Measurements from ENCODE around the gene TDRD12.
"Not testable (repeated sequence)": the region's sequence is repeated elsewhere in the genome, so short reads cannot be mapped to it uniquely, and the experiment has no call there.

Gene TDRD12

DNA sequence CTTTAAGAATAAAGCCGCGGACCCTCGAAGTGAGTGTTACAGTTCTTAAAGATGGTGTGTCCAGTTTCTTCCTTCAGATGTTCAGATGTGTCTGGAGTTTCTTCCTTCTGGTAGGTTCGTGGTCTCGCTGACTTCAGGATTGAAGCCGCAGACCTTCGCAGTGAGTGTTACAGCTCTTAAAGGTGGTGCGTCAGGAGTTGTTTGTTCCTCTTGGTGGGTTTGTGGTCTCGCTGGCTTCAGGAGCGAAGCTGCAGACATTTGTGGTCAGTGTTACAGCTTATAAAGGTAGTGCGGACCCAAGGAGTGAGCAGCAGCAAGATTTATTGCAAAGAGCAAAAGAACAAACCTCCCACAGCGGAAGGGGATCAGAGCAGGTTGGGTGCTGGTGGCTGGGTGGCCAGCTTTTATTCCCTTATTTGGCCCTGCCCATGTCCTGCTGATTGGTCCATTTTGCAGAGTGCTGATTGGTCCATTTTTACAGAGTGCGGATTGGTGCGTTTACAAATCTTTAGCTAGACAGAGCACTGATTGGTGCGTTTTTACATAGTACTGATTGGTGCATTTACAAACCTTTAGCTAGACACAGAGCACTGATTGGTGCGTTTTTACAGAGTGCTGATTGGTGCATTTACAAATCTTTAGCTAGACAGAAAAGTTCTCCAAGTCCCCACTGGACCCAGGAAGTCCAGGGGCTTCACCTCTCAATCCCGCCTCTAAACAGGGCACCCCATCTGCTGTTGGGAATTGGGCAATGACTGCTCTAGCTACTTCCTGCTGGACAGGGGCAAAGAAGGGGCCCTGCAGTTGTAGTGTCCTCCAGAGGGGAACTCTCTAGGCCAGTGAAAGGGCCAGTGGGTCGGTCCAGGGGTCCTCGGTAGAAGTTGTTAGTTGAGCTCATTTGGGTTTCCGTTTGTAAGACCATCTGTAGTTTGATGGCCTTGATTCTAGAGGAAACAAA, 26.1 kb upstream of the TDRD12 start:
- not testable (repeated sequence) for FAIRE-seq

DNA sequence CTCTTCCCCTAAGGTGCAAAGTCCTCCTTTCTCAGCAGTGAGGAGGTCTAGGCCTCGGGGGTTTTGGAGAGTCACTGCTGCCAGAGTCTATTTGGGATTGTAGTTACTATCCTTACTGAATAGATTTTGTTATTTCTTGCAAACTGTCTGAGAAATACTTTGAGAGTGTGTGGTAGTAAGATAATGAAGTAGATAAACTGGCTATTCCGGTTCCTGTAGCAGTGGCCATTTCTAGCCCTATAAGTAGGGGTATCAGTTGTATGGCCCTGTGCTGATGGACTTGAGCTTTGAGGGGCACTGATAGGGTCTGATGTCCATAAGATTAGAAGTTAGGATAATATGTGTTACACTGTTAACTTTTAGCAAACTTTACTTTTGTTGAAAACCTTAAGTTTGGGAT, 25.3 kb upstream of the TDRD12 start:
- FAIRE-seq = not testable (repeated sequence)

DNA sequence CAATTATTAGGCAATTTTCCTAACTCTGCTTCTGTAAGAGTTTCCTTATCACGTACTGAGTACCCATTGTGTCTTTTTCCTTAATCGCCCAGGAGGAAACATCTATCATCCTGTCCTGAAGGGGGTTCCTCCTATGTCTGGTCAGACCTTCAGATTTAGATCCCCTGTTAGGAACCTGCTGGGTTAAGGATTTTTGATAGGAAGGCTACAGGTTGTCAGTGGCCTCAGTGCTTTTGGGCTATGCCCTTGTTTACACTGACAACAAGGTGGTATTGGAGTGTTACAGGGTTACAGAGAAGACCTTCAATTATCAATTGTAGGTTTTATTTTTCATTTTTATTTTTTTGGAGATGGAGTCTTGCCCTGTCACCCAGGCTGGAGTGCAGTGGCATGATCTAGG, 24.7 kb upstream of the TDRD12 start:
- FAIRE-seq = not testable (repeated sequence)

DNA sequence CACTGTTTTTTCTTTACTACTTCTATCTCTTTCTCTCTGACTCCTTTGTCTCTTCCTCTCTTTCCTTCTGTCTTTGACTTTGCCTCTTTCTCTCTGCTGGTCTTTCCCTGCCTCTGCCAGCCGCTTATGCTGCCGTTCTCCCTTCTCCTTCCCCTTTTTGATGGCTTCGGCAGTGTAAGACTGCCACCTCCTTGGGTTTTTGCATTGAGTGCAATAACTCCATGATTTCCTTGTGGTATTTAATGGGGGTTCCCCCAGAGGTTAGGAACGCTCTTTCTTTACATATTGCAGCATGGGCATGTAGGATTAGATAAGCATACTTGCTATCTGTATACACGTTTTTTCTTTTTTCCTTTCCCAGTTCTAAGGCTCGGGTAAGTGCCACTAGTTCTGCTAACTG, 24.1 kb upstream of the TDRD12 start:
- not testable (repeated sequence) for FAIRE-seq

DNA sequence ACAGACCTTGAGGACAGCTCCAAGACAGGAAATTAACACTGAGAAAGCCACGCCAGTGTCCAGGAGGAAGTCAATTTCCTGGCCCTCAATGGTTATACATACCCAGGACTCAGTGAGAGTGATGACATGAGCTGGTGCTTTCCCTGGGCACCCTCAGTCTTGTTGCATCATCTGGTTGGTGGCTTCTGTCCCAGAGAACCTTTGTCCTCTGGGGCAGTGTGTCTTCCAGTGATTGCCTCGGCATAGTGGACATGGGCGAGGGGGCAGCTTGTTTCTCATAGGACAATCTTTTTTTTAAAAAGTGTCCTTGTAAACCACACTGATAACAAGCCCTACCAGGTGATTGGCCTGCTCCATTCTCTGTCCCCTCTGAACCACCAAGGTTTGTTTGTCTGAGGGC, 22.8 kb upstream of the TDRD12 start:
- not testable (repeated sequence) for FAIRE-seq

DNA sequence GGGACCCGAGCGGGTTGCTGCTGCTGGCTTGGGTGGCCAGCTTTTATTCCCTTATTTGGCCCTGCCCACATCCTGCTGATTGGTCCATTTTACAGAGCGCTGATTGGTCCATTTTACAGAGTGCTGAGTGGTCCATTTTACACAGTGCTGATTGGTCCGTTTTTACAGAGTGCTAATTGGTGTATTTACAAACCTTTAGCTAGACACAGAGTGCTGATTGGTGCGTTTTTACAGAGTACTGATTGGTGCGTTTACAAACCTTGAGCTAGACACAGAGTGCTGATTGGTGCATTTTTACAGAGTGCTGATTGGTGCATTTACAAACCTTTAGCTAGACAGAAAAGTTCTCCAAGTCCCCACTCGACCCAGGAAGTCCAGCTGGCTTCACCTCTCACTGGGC, 19.4 kb upstream of the TDRD12 start:
- FAIRE-seq = not testable (repeated sequence)

DNA sequence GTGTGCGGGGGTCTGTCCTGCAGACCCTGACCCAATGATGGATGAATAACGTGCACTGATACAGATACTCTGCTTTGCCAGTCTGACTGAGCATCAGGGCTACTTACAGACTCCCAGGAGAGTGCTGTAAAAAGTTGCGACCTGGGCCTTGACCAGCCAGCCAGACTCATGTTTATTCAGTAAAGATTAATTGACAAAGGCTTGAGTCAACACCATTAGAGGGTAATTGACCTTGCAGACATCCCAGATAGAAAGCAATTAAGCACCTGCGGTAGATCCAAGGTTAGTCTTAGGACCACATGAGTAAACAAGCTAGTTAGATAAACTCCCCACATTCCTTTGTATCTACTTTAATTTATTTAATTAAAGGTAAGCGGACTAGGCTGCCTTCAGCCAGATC, 17.6 kb upstream of the TDRD12 start:
- no peak for FAIRE-seq

DNA sequence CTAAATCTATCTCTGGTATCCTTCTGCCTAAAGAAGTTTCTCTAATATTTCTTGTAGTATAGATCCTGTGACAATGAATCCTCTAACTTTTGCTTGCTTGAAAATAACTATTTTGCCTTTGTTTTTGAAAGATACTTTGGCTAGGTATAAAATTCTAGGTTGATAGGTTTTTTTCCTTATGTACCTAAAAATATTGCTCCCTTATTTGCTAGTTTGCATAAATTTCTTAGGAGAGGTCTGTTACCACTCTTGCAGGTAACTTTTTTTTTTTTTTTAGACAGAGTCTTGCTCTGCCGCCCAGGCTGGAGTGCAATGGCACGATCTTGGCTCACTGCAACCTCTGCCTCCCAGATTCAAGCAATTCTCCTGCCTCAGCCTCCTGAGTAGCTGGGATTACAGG, 15.6 kb upstream of the TDRD12 start:
- FAIRE-seq = not testable (repeated sequence)

DNA sequence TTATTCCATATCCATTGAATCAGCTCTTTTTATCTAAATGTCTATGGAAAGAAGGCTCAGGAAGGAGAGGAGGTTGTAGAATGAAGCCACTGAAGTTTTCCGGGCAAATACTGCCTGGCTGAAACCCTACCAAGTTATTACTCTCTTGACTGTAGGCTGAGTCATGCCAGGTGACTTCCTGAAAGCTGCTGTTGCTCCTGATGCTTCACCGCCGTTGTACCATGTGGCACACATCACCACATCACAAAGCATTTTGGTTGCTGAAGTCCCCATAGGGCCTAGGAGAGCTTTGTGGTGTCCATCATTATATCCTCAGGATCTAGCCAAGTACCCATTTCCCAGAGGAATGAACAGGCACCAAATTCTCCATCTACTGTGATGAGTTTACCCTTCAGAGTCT, 11.1 kb upstream of the TDRD12 start:
- FAIRE-seq = no peak

DNA sequence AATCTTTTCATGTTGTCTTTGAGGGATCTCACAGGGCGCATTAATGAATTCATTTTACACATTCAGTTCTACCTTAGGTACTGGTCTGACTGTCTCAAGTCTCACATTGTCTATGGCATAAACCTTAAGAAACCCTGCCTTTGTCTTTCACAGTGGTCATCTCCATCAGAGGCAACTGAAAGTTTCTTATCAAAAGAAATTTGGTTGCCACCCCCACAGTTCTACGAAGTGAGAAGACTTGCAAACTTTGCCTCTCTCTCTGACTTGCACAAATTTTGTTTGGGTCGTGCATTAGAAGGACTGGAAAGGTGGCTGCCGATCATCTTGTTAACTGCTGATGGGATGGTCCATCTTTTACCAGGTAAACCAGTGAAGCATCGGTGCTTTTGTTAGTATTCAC, 10.5 kb upstream of the TDRD12 start:
- no peak for FAIRE-seq

DNA sequence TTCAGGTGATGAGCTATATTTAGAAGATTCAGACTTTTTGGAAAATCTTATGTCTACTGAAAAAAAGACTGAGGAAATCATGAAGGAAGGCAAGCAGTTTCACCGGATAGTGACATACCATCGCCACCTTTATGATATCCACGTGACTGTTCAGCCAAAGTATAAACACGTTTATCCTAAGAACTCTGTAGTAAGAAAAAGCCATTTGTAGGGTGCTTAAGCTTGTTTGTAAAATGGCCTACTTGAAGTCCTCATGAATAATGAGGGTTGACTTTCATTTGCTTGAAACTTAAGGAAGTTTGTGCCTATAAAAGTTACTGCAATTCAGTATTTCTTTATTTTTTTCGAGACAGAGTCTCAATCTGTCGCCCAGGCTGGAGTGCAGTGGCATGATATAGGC, 7.8 kb upstream of the TDRD12 start:
- FAIRE-seq = no peak

DNA sequence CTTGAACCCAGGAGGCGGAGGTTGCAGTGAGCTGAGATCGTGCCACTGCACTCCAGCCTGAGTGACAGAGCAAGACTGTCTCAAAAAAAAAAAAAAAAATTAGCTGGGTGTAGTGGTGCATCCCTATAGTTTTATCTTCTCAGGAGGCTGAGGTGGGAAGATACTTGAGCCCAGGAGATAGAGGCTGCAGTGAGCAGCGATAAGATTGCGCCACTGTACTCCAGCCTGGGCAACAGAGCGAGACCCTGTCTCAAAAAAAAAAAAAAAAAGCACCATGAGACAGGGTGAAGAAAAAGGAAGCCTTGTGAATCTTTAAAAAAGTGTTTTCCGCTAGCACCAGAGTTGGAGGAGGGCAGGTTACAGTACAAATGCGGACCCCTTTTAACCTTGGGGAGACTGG, 3.4 kb upstream of the TDRD12 start:
- FAIRE-seq = not testable (repeated sequence)

DNA sequence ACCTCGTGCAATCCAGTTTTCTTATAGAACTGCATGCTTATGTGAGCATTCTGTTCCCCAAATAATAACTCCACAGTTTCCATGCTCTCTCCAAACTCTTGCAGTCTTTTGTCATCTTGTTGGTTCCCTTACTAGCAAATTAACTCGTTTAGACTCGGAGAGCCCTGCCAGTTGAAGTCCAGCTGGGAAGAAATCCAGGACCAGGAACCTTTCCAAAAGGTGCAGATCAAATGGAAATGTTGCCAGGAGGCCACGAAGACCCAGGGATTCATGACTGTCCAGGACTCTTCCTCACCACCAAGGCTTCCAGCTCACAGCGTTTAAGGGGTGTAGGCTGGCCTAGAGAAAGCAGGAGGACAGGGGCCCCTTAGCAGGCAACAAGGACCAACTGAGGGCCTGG, 2.1 kb upstream of the TDRD12 start:
- FAIRE-seq = no peak

DNA sequence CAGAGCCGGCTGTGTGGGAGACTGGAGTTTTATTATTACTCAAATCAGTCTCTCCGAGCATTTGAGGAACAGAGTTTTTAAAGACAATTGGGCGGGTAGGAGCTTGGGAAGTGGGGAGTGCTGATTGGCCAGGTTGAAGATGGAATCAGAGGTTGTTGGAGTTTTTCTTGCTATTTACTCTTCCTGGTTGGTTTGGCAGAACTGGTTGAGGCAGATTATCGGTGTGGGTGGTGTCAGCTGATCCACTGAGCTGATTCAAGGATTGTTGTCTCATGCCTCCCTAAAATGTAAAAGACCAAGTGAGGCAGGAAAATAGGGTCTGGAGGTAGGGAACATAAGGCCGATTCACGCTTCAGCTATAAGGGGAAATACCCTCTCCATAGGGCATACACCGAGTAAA, 1.3 kb upstream of the TDRD12 start:
- no peak for FAIRE-seq

DNA sequence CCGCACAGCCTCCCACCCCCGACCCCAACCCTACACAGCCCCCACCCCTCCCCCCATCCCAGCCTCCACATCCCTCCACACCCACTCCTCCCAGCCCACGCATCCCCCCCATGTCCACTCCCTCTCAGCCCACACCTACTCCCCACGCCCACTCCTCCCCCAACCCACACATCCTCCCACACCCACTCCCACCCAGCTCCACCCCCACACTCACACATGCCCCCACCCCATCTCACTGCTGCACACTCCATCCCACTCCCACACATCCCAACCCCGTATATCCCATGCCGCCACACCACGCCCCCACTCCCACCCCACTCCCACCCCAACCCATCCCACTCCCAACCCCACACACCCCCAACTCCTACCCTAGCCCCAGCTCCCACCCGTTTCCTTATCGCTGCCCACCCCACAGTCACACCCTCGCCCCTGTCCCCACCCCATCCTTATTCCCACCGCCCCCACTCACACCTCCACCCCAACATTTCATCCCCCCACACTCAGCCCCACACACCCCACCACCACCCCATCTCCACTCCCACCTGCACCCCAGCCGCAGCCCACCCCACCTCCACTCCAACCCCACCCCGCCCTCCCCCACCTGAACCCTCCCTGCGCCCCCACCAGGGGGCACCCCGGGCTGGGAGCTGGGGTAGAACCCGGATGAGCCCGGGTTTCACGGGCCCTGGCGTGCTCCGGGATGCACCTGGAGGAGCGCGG, 809 bp downstream of the TDRD12 start:
- no peak for FAIRE-seq

DNA sequence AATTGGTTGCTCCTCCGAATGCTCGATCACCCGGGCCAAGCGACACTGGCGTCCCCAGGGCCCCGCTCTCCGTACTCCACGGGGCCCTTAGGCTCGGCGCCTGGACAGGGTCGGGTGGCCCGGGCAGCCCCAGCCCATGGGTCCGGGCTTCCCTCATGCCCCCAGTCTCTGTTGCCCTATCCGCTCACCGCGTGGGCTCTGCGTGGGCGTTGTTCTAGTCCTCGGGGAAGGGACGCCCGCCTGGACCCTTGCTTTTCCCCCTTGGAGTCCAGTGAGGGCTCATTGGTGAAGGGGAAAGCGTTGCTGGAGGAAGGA, 1.3 kb downstream of the TDRD12 start:
- FAIRE-seq = no peak

DNA sequence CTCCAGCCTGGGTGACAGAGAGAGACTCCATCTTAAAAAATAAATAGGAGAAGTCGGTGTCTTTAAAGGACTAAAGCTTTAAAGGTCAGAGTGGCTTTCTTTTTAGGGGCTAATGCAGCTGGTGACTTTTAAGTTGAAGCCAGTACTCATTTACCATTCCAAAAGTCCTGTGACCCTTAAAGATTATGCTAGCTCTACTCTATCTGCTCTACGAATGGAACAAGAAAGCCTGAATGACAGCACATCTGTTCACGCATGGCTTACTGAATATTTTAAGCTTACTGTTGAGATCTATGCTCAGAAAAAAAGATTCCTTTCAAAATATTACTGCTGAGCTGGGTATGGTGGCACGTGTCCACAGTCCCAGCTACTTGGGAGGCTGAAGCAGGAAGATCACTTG, 16.4 kb downstream of the TDRD12 start:
- no peak for FAIRE-seq

DNA sequence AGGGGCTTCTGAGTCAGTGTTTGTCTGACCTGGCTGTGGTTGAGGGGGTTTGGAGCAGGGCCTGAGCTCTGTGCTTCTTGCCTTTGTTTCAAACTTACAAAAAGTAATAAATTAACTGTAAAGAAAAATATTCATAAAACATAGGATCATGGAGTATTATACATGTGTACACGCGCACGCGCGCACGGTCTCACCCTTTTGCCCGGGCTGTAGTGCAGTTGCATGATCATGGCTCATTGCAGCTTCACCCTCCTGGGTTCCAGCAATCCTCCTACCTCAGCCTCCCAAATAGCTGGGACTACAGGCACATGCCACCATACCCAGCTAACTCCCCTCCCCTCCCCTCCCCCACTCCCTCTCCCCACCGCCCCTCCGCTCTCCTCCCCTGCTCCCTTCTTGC, 23.5 kb downstream of the TDRD12 start:
- no peak for FAIRE-seq

DNA sequence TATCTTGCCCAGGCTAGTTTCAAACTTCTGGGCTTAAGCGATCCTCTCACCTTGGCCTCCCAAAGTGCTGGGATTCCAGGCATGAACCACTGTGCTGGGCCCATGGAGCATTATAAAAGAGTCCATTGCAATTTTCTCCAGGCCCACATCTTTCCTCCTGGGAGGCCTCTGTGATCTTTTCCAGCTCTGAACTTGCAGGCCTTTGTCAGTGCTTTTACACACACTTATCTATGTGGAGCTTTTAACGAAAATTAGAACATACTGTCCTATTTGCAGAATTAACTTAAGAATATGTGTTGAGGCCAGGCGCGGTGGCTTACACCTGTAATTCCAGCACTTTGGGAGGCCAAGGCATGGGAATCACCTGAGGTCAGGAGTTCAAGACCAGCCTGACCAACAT, 23.9 kb downstream of the TDRD12 start:
- no peak for FAIRE-seq

DNA sequence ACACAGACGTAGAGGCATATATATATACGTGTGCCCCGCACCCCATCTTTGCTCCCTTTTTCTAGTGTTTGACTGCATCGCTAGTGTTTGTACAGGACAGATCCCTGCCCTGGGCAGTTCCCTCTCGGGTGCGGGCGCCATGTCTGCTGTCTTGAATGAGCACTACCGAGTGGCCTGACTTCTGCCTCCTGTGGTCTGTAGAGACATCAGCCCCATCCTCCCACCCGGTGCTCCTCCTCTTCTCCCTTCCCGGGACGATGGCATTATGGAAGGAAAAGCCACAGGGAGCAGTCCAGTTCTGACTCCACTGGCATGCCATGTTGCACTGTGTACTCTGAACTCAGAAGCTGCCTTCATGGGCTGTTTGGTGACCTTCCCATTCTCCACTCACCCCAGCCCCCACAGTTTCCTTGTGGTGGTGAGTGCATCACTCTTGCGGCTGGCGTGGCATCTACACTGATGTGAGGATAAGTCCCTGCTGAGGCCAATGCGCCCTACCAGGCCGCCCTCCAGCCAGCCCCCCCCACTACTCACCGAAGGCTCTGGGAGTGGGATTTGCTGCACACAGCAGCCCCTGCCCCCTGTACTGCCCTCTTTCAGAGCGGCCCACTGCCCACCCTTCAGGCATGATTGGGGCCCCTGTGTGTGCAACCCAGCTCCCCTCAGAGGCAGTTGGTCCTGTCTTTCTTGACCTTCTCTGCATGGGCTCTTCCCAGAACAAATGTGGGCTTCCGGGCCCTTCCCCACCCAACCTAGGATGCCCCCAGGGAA, 25.2 kb downstream of the TDRD12 start:
- no peak for FAIRE-seq

DNA sequence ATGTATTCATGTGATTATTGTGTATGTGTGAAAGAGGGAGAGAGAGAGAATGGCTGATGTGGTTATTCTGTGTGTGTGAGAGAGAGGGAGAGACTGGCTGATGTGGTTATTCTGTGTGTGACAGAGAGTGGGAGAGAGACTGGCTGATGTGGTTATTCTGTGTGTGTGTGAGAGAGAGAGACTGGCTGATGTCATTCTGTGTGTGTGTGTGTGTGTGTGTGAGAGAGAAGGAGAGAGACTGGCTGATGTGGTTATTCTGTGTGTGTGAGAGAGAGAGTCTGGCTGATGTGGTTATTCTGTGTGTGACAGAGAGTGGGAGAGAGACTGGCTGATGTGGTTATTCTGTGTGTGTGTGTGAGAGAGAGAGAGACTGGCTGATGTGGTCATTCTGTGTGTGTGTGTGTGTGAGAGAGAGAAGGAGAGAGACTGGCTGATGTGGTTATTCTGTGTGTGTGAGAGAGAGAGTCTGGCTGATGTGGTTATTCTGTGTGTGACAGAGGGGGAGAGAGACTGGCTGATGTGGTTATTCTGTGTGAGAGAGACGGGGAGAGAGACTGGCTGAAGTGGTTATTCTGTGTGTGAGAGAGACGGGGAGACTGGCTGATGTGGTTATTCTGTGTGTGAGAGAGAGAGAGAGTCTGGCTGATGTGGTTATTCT, 26.2 kb downstream of the TDRD12 start:
- not testable (repeated sequence) for FAIRE-seq

DNA sequence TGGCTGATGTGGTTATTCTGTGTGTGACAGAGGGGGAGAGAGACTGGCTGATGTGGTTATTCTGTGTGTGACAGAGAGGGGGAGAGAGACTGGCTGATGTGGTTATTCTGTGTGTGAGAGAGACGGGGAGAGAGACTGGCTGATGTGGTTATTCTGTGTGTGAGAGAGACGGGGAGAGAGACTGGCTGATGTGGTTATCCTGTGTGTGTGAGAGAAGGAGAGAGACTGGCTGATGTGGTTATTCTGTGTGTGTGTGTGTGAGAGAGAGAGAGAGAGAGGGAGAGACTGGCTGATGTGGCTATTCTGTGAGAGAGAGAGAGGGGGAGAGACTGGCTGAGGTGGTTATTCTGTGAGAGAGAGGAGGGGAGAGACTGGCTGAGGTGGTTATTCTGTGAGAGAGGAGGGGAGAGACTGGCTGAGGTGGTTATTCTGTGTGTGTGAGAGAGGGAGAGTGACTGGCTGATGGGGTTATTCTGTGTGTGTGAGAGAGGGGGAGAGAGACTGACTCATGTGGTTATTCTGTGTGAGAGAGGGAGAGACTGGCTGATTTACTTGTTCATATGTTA, 27.1 kb downstream of the TDRD12 start:
- not testable (repeated sequence) for FAIRE-seq

DNA sequence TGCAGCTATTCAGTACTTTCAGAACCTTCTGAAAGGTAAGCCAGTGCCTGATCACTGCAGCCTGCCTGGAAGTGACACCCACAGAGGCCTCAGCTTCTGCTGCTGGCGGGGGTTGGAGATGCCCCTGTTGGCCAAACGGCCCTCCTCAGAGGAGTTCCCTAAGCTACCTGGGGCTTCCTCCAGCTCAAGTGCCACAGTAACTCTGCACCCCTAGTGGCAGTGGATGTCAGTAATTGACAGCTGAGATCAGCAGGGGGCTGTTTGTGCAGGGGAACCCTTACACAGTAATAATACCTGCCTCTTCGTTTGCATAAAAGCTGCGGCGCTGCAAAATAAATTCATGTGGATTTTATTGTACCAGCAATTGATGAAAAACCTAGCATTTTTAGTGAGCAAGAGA, 28.9 kb downstream of the TDRD12 start:
- no peak for FAIRE-seq

Measured in TTC549 (cell line).